ENCODE results near the gene TGFBR2.

DNA sequence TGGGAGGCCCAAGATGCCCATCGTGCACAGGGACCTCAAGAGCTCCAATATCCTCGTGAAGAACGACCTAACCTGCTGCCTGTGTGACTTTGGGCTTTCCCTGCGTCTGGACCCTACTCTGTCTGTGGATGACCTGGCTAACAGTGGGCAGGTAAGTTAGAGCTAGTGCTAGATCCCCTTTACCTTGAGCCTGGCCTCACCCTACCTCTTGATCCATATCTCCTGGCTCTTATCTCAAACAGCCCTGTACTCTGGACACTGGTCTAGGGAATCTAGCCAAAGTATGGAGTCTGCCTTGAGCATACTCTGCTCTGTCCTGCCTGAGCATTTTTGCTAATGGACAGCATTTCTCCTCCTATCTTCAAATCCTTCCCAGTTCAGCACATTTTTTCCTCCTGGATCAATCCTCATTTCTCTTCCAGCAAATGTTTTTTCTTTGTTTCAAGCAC, 65.9 kb downstream of the TGFBR2 start:
- TF ChIP-seq CTCF (IDR thresholded peaks at IDR 0.05), result no peak
- no peak for TF ChIP-seq POLR2A (IDR thresholded peaks at IDR 0.05)

All from uterus (tissue), 2 donors.